Suprapubic skin (tissue), 4 donors: ENCODE results near the gene GOLGA3.

Source experiments
- EP300 ChIP-seq: sonication (generic); formaldehyde crosslinking; IDR thresholded peaks from one replicate; pipeline ENCODE4 v1.6.1; 2017; ENCODE audit warnings: antibody characterized with exemption
- POLR2A ChIP-seq, 2 donors: fragments of 450-650 bp; IDR thresholded peaks; one replicate each; pipeline ENCODE4 v1.6.1; 2017; ENCODE audit warnings: antibody characterized with exemption in 2 of 2, mild to moderate bottlenecking in 2 of 2, moderate library complexity in 2 of 2
- POLR2AphosphoS5 ChIP-seq, 3 donors: sonication (generic); formaldehyde crosslinking; IDR thresholded peaks; one replicate each; pipeline ENCODE4 v1.6.1; 2017; ENCODE audit warnings: antibody characterized with exemption in 3 of 3
- TF ChIP-seq, protein P1 (sequence below), 2 donors: fragments of 200-600 bp in 1 of 2; fragments of 450-650 bp in 1 of 2; sonication (generic) in 1 of 2; IDR thresholded peaks; one replicate each; pipeline ENCODE4 v1.5.1; 2016 to 2019; ENCODE audit warnings: antibody characterized with exemption in 2 of 2, mild to moderate bottlenecking in 1 of 2, moderate library complexity in 1 of 2

DNA sequence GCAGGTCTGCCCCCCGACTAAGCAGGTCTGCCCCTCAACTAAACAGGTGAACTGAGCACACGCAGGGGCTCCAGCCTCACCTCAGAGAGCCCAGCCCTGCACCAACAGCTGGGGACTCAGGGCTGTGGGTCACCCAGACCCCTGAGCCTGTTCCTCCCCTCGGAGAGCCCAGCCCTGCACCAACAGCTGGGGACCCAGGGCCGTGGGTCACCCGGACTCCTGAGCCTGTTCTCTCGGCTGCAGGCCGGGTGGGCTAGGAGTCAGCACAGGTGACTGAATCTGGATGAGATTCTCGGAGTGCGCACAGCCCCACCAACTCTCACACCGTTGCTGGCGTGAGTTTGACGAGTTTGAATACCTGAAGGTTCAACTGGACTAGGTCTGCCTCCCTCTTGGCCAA lies 46.7 kb downstream of the GOLGA3 start:
- TF ChIP-seq POLR2A (IDR thresholded peaks at IDR 0.05) (no peak), POLR2AphosphoS5 (IDR thresholded peaks at IDR 0.05) (no peak), EP300 (no peak)
- TF ChIP-seq, protein P1, sequence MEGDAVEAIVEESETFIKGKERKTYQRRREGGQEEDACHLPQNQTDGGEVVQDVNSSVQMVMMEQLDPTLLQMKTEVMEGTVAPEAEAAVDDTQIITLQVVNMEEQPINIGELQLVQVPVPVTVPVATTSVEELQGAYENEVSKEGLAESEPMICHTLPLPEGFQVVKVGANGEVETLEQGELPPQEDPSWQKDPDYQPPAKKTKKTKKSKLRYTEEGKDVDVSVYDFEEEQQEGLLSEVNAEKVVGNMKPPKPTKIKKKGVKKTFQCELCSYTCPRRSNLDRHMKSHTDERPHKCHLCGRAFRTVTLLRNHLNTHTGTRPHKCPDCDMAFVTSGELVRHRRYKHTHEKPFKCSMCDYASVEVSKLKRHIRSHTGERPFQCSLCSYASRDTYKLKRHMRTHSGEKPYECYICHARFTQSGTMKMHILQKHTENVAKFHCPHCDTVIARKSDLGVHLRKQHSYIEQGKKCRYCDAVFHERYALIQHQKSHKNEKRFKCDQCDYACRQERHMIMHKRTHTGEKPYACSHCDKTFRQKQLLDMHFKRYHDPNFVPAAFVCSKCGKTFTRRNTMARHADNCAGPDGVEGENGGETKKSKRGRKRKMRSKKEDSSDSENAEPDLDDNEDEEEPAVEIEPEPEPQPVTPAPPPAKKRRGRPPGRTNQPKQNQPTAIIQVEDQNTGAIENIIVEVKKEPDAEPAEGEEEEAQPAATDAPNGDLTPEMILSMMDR (IDR thresholded peaks at IDR 0.05): no peak
